B cell (primary cell): Measurements from ENCODE around the gene U2AF2. TPM values are rescaled to one million over a fixed set of nuclear protein-coding genes. Genes with fewer than 3 reads are reported as not detected.

Source experiments
- ATAC-seq: fragments of 200-7000 bp; cut with Tn5 transposase; one replicate; pipeline ENCODE4 v1.10.0; 2021; ENCODE audit warnings: low read depth, mild to moderate bottlenecking, moderate number of reproducible peaks, moderate library complexity
- CTCF ChIA-PET: fragments of 350-600 bp; sonication (Branson Sonifier 250); formaldehyde crosslinking; loops from one replicate; lab custom pipeline; 2021; ENCODE audit warnings: antibody characterized with exemption, inconsistent platforms; lab: Charles Lee
- POLR2A ChIA-PET: fragments of 350-600 bp; sonication (Branson Sonifier 250); formaldehyde crosslinking; loops from one replicate; lab custom pipeline; 2021; ENCODE audit warnings: antibody characterized with exemption; lab: Charles Lee
- DNase-seq: peaks from one replicate; pipeline ENCODE4 v3.0.0; 2013
- H2AFZ ChIP-seq: 2 replicates; pipeline ENCODE4 v1.6.1; 2012; ENCODE audit warnings: mild to moderate bottlenecking, low read depth, low read length; ENCODE audit not compliant: insufficient read depth, poor library complexity, severe bottlenecking
- H3K27ac ChIP-seq, 2 donors: 1 replicate in 1 of 2; 2 replicates in 1 of 2; pipeline ENCODE4 v1.5.1; 2012 to 2013; ENCODE audit warnings: low read length in 2 of 2, mild to moderate bottlenecking in 2 of 2, moderate library complexity in 1 of 2
- H3K27me3 ChIP-seq, 4 experiments: fragments of 200-600 bp in 1 of 4; sonication (generic) in 1 of 4; replicated peaks in 1 of 4; 1 replicate in 2 of 4; 2 replicates in 2 of 4; pipeline versions ENCODE4 v1.6.1 to v1.7.0; 2013 to 2016; ENCODE audit warnings: low read length in 3 of 4, mild to moderate bottlenecking in 2 of 4, mixed read lengths in 1 of 4, moderate library complexity in 1 of 4; ENCODE audit not compliant: insufficient read depth in 4 of 4, control insufficient read depth in 3 of 4; ENCODE audit errors: control extremely low read depth in 1 of 4
- H3K36me3 ChIP-seq, 2 experiments: replicated peaks in 1 of 2; 1 replicate in 1 of 2; 2 replicates in 1 of 2; pipeline versions ENCODE4 v1.6.1 to v1.7.1; 2013; ENCODE audit warnings: low read length in 1 of 2; ENCODE audit not compliant: insufficient read depth in 2 of 2, control insufficient read depth in 1 of 2; ENCODE audit errors: control extremely low read depth in 1 of 2, extremely low read depth in 1 of 2
- H3K4me1 ChIP-seq, 2 donors: fragments of 200-600 bp in 1 of 2; sonication (generic) in 1 of 2; 1 replicate in 1 of 2; 2 replicates in 1 of 2; pipeline versions ENCODE4 v1.5.1 to v1.6.1; 2013 to 2017; ENCODE audit warnings: low read length in 2 of 2; ENCODE audit not compliant: control insufficient read depth in 2 of 2, insufficient read depth in 2 of 2
- H3K4me2 ChIP-seq: replicated peaks from 2 replicates; pipeline ENCODE3; 2012; ENCODE audit warnings: mild to moderate bottlenecking, low read depth, low read length; ENCODE audit not compliant: poor library complexity, severe bottlenecking
- H3K4me3 ChIP-seq, 5 experiments: fragments of 200-600 bp in 1 of 5; sonication (generic) in 1 of 5; 1 replicate in 3 of 5; 2 replicates in 2 of 5; pipeline versions ENCODE4 v1.5.1 to v1.7.0; 2011 to 2016; ENCODE audit warnings: low read length in 4 of 5, mild to moderate bottlenecking in 4 of 5, low read depth in 2 of 5, control low read depth in 1 of 5, moderate library complexity in 1 of 5; ENCODE audit not compliant: insufficient read depth in 1 of 5; ENCODE audit errors: control extremely low read depth in 1 of 5, extremely low read depth in 1 of 5
- H3K79me2 ChIP-seq: fragments of 200-600 bp; sonication (generic); one replicate; pipeline ENCODE4 v1.6.0; 2016; ENCODE audit warnings: low read length; ENCODE audit not compliant: control insufficient read depth, insufficient read depth
- H3K9ac ChIP-seq: fragments of 200-600 bp; sonication (generic); 2 replicates; pipeline ENCODE4 v1.6.1; 2017; ENCODE audit warnings: mild to moderate bottlenecking, low read length, moderate library complexity
- H3K9me3 ChIP-seq, 3 donors: one replicate each; pipeline versions ENCODE4 v1.6.1 to v1.7.1; 2013; ENCODE audit warnings: low read length in 2 of 3; ENCODE audit not compliant: control insufficient read depth in 2 of 3, insufficient read depth in 1 of 3; ENCODE audit errors: control extremely low read depth in 1 of 3
- H4K20me1 ChIP-seq: 2 replicates; pipeline ENCODE4 v1.6.0; 2012; ENCODE audit warnings: mild to moderate bottlenecking, low read length; ENCODE audit not compliant: insufficient read depth, control insufficient read depth, poor library complexity, severe bottlenecking
- H3K27ac Mint-ChIP-seq: one replicate; pipeline ENCODE4 v1.8.0; 2021; ENCODE audit warnings: mixed read lengths
- H3K27me3 Mint-ChIP-seq: one replicate; pipeline ENCODE4 v1.8.0; 2021; ENCODE audit warnings: mixed read lengths
- H3K4me1 Mint-ChIP-seq: one replicate; pipeline ENCODE4 v1.8.0; 2021; ENCODE audit warnings: mixed read lengths
- H3K4me3 Mint-ChIP-seq: one replicate; pipeline ENCODE4 v1.8.0; 2021; ENCODE audit warnings: mixed read lengths
- H3K9me3 Mint-ChIP-seq: one replicate; pipeline ENCODE4 v1.8.0; 2022; ENCODE audit warnings: mixed read lengths; ENCODE audit not compliant: insufficient read depth
- CTCF ChIP-seq: fragments of 200-600 bp; IDR thresholded peaks from one replicate; pipeline ENCODE4 v1.8.0; 2022; ENCODE audit warnings: antibody characterized with exemption, mild to moderate bottlenecking
- EZH2 ChIP-seq: IDR thresholded peaks from 2 replicates; pipeline ENCODE4 v1.6.1; 2012; ENCODE audit warnings: borderline replicate concordance, low read depth, mild to moderate bottlenecking, moderate library complexity, low read length; ENCODE audit not compliant: insufficient read depth, poor library complexity, severe bottlenecking
- WGBS: methylation state at CpG from one replicate; pipeline ENCODE4 v1.1.5; 2013; ENCODE audit warnings: missing lambda C conversion rate; ENCODE audit not compliant: insufficient coverage; 5-methylcytosine and 5-hydroxymethylcytosine counted together
- intact Hi-C: fragments of 100-400 bp; cut with micrococcal nuclease; formaldehyde crosslinking; loops from one replicate; pipeline ENCODE4 v1.10.0; 2022
- polyA plus RNA-seq: library from polyadenylated mRNA; depleted of rRNA; stranded (reverse); fragments of >200 nt; gene quantifications from 2 replicates; pipeline ENCODE4 v1.2.3, GENCODE V29; 2012
- total RNA-seq, 2 donors: library from RNA; stranded (reverse); fragments of 120-200 nt in 1 of 2; gene quantifications; 1 replicate in 1 of 2; 2 replicates in 1 of 2; pipeline versions ENCODE4 v1.2.3 to v1.2.4, GENCODE V29; 2013 to 2022

The U2AF2 gene
- total and polyA plus RNA-seq, 2 donors (not counting 1 experiment from before 2014, with no cell fraction given): 275 to 300 TPM

GRCh38 chr19:55687281-55688201 is 32.7 kb downstream of the U2AF2 start:
- ATAC-seq: no peak
- Mint-ChIP-seq H3K4me1 (peaks cover 38% of the 10 kb centered on the region), H3K4me3 (no peak overlapping the region), H3K9me3 (no peaks in the 10 kb centered on the region), H3K27ac (peak overlapping the region; percentile 41), H3K27me3 (no peaks in the 10 kb centered on the region)
- no peak overlapping the region for H3K4me3 ChIP-seq
- peaks cover 74% of the 10 kb centered on the region for H3K79me2 ChIP-seq
- H3K27ac ChIP-seq: peak overlapping the region in 1 of 2 donors; percentile 23
- no peak for TF ChIP-seq CTCF
- TF ChIP-seq EZH2: no peak
- H3K4me2 ChIP-seq: peak overlapping the region; percentile 39
- ChIA-PET POLR2A (no interaction called here), CTCF (no interaction called here)
- no peak overlapping the region for H3K9ac ChIP-seq
- peaks cover 93% of the 10 kb centered on the region for H4K20me1 ChIP-seq
- no peak overlapping the region for H2AFZ ChIP-seq
- H3K9me3 ChIP-seq: no peaks in the 10 kb centered on the region
- no peaks in the 10 kb centered on the region for H3K27me3 ChIP-seq
- no peak for DNase-seq
- peaks cover 0 to 86% of the 10 kb centered on the region in 2 experiments for H3K36me3 ChIP-seq
- WGBS: 98% methylated on average over 19 of the region's 22 CpGs
- H3K4me1 ChIP-seq: peaks cover 9 to 30% of the 10 kb centered on the region in 2 donors
- intact Hi-C loops: no loop called here
